ENCODE results near the gene CDC14B.

DNA sequence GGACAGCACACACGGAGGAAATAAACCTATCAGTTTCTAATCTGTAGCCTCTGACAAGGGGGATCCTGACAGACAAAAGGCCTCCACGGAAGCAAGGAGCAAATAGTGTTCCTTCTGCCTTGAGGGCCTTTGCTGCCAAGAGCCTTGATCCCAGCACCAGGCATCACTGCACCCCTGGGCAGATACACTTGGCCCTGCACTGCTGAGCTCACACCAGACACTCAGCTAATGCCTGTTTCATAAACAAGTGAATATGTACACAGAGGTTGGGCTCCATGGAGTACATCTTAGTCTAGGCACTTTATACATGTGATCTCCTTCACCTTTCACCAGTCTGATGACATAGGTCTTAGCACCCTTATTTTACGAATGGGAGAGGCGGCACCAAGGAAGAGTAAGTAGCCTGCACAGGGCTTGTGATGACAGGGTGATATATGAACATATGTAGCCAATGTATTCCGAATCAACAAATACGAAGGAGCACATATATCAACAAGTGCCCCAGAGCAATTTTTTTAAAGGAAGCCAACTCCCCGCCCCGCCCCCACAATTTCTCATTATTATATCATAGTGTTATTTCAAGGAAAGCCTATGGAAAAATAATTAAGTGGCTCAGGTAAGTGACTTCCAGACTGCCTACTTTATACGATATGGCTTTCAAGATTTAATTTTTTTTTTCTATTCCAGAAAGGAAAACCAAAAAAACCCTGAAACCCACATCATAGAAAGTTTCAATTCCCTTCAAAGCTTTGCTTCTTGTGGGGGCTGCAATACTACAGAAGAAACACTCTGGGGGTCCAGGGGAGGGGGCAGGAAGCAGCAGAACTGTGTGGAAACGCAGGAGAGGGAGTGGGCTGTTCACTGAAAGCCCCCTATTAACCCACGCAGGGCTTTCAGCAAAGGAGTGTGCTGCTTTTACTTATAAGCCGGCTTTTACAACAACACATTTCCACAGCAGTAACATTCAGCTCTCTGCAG, 32.0 kb downstream of the CDC14B start:
- TF ChIP-seq, protein P1, sequence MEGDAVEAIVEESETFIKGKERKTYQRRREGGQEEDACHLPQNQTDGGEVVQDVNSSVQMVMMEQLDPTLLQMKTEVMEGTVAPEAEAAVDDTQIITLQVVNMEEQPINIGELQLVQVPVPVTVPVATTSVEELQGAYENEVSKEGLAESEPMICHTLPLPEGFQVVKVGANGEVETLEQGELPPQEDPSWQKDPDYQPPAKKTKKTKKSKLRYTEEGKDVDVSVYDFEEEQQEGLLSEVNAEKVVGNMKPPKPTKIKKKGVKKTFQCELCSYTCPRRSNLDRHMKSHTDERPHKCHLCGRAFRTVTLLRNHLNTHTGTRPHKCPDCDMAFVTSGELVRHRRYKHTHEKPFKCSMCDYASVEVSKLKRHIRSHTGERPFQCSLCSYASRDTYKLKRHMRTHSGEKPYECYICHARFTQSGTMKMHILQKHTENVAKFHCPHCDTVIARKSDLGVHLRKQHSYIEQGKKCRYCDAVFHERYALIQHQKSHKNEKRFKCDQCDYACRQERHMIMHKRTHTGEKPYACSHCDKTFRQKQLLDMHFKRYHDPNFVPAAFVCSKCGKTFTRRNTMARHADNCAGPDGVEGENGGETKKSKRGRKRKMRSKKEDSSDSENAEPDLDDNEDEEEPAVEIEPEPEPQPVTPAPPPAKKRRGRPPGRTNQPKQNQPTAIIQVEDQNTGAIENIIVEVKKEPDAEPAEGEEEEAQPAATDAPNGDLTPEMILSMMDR (IDR thresholded peaks at IDR 0.05; ENCODE audit: borderline replicate concordance, extremely low read depth, low read length, poor library complexity, severe bottlenecking): no peak
- no peak for TF ChIP-seq EZH2 (IDR thresholded peaks at IDR 0.05; ENCODE audit: borderline replicate concordance, low read depth, low read length, severe bottlenecking)
